ENCODE measurements around the gene MAP7D3.
A peak's percentile ranks its signal among the peaks of the same experiment; 100 is the strongest.

MAP7D3 gene

GRCh38 chrX:136204571-136204970, 46.6 kb downstream of the MAP7D3 start:
- Histone ChIP-seq H3K4me3 (replicated peaks; ENCODE audit: low read depth, low read length) (no peak overlapping the region), H3K36me3 (ENCODE audit: control insufficient read depth, insufficient read depth, low read length) (no peaks in the 10 kb centered on the region), H3K27me3 (replicated peaks; ENCODE audit: control insufficient read depth, insufficient read depth, low read length) (no peaks in the 10 kb centered on the region)
- no peak for TF ChIP-seq CTCF (IDR thresholded peaks at IDR 0.05; ENCODE audit: insufficient read depth, low read length, poor library complexity, severe bottlenecking)
- no peak for DNase-seq (ENCODE audit: extremely low read depth, insufficient read length)

- DNase-seq (ENCODE audit: extremely low read depth, insufficient read length) = no peak
- no peak overlapping the region for H3K4me3 ChIP-seq (replicated peaks; ENCODE audit: low read depth, low read length)
- TF ChIP-seq CTCF (IDR thresholded peaks at IDR 0.05; ENCODE audit: insufficient read depth, low read length, poor library complexity, severe bottlenecking) = no peak
- no peaks in the 10 kb centered on the region for H3K36me3 ChIP-seq (ENCODE audit: control insufficient read depth, insufficient read depth, low read length)
- H3K27me3 ChIP-seq (replicated peaks; ENCODE audit: control insufficient read depth, insufficient read depth, low read length) = no peaks in the 10 kb centered on the region
Measured at GRCh38 chrX:136203951-136204350, 47.2 kb downstream of the MAP7D3 start.

DNA sequence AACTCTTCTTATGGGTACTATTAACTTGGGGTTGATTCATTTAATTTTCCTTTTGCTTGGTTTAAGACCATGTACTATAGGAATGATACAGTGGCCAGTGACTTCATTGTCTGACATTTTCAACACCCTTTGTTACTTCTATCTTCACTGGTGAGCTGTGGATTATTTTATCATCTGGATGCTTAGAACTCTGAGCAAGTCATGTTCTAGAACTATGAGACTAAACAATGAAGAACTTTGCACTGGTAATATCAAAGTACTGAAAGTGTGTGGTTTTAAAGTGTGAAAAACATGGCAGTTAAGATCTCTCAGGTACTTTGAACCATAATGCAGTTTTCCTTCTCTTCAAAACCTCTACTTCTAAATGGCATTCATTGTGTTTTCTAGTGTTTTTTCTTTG, 47.8 kb downstream of the MAP7D3 start:
- DNase-seq (ENCODE audit: extremely low read depth, insufficient read length) = no peak
- TF ChIP-seq CTCF (IDR thresholded peaks at IDR 0.05; ENCODE audit: insufficient read depth, low read length, poor library complexity, severe bottlenecking) = no peak
- Histone ChIP-seq H3K27me3 (replicated peaks; ENCODE audit: control insufficient read depth, insufficient read depth, low read length) (no peaks in the 10 kb centered on the region), H3K4me3 (replicated peaks; ENCODE audit: low read depth, low read length) (no peak overlapping the region), H3K36me3 (ENCODE audit: control insufficient read depth, insufficient read depth, low read length) (no peaks in the 10 kb centered on the region)

DNA sequence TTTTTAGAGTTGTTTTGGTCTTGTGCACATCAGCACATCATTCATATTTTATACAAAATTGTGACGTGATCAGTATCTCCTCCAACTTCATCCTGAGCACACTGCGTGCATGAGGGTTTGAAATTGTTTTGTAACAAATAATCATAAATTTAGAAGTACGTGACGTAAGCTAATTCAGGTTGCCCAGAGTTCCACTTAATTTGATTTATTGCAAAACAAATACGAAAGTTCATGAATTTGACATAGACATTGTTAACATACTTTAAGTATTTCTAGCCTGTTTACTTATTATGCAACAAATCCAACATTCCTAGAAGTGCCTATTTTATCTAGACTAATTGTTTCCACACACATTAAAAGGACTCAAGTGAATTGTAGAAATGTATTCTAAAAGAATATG, 48.3 kb downstream of the MAP7D3 start:
- no peak for TF ChIP-seq CTCF (IDR thresholded peaks at IDR 0.05; ENCODE audit: insufficient read depth, low read length, poor library complexity, severe bottlenecking)
- no peak overlapping the region for H3K4me3 ChIP-seq (replicated peaks; ENCODE audit: low read depth, low read length)
- DNase-seq (ENCODE audit: extremely low read depth, insufficient read length) = no peak
- no peaks in the 10 kb centered on the region for H3K27me3 ChIP-seq (replicated peaks; ENCODE audit: control insufficient read depth, insufficient read depth, low read length)
- no peaks in the 10 kb centered on the region for H3K36me3 ChIP-seq (ENCODE audit: control insufficient read depth, insufficient read depth, low read length)

GRCh38 chrX:136201601-136202000, 49.6 kb downstream of the MAP7D3 start:
- no peaks in the 10 kb centered on the region for H3K27me3 ChIP-seq (replicated peaks; ENCODE audit: control insufficient read depth, insufficient read depth, low read length)
- TF ChIP-seq CTCF (IDR thresholded peaks at IDR 0.05; ENCODE audit: insufficient read depth, low read length, poor library complexity, severe bottlenecking) = no peak
- H3K36me3 ChIP-seq (ENCODE audit: control insufficient read depth, insufficient read depth, low read length) = no peaks in the 10 kb centered on the region
- no peak for DNase-seq (ENCODE audit: extremely low read depth, insufficient read length)
- no peak overlapping the region for H3K4me3 ChIP-seq (replicated peaks; ENCODE audit: low read depth, low read length)

- TF ChIP-seq CTCF (IDR thresholded peaks at IDR 0.05; ENCODE audit: insufficient read depth, low read length, poor library complexity, severe bottlenecking) = peak; percentile 35
- Histone ChIP-seq H3K36me3 (ENCODE audit: control insufficient read depth, insufficient read depth, low read length) (no peaks in the 10 kb centered on the region), H3K4me3 (replicated peaks; ENCODE audit: low read depth, low read length) (no peak overlapping the region), H3K27me3 (replicated peaks; ENCODE audit: control insufficient read depth, insufficient read depth, low read length) (no peaks in the 10 kb centered on the region)
- no peak for DNase-seq (ENCODE audit: extremely low read depth, insufficient read length)
Measured at GRCh38 chrX:136200466-136200865, 50.7 kb downstream of the MAP7D3 start.

Data from GM06990 (cell line).